Glutamatergic neuron (in vitro differentiated cells): ENCODE data around the gene SSB. TPM values are rescaled to one million over a fixed set of nuclear protein-coding genes. Genes with fewer than 3 reads are reported as not detected.
"Not testable (repeated sequence)": the region's sequence is repeated elsewhere in the genome, so short reads cannot be mapped to it uniquely, and the experiment has no call there.

Experiments used
- DNase-seq: peaks from one replicate; pipeline ENCODE4 v3.0.0; 2022
- H3K27ac Mint-ChIP-seq: one replicate; pipeline ENCODE4 v1.8.0; 2020; ENCODE audit warnings: mild to moderate bottlenecking, mixed read lengths, inconsistent platforms; ENCODE audit not compliant: unreplicated experiment
- H3K27me3 Mint-ChIP-seq: one replicate; pipeline ENCODE4 v1.8.0; 2020; ENCODE audit warnings: mild to moderate bottlenecking, moderate library complexity, mixed read lengths, inconsistent platforms; ENCODE audit not compliant: unreplicated experiment
- H3K36me3 Mint-ChIP-seq: one replicate; pipeline ENCODE4 v1.8.0; 2020; ENCODE audit warnings: mild to moderate bottlenecking, mixed read lengths, inconsistent platforms; ENCODE audit not compliant: unreplicated experiment
- H3K4me1 Mint-ChIP-seq: one replicate; pipeline ENCODE4 v1.8.0; 2020; ENCODE audit warnings: mild to moderate bottlenecking, low read depth, mixed read lengths, inconsistent platforms; ENCODE audit not compliant: unreplicated experiment
- H3K4me3 Mint-ChIP-seq: one replicate; pipeline ENCODE4 v1.8.0; 2020; ENCODE audit warnings: mild to moderate bottlenecking, mixed read lengths, inconsistent platforms; ENCODE audit not compliant: unreplicated experiment
- H3K9me3 Mint-ChIP-seq: one replicate; pipeline ENCODE4 v1.8.0; 2020; ENCODE audit warnings: mild to moderate bottlenecking, moderate library complexity, mixed read lengths, inconsistent platforms; ENCODE audit not compliant: unreplicated experiment
- total RNA-seq: library from RNA; stranded (reverse); fragmentation: NEBNext Ultra II Directional; extraction: Animal tissue kit (Norgen Biotek cat#: 25700); gene quantifications from one replicate; pipeline ENCODE4 v1.2.1, GENCODE V29; 2021; ENCODE audit not compliant: unreplicated experiment
- TF ChIP-seq, protein P1 (sequence below): fragments of 200-600 bp; sonication (generic); IDR thresholded peaks from one replicate; pipeline ENCODE4 v1.5.0; 2021; ENCODE audit not compliant: partially characterized antibody, unreplicated experiment

SSB gene
- total RNA-seq, 1 donor from 2014 or later = 79.0 TPM

DNA sequence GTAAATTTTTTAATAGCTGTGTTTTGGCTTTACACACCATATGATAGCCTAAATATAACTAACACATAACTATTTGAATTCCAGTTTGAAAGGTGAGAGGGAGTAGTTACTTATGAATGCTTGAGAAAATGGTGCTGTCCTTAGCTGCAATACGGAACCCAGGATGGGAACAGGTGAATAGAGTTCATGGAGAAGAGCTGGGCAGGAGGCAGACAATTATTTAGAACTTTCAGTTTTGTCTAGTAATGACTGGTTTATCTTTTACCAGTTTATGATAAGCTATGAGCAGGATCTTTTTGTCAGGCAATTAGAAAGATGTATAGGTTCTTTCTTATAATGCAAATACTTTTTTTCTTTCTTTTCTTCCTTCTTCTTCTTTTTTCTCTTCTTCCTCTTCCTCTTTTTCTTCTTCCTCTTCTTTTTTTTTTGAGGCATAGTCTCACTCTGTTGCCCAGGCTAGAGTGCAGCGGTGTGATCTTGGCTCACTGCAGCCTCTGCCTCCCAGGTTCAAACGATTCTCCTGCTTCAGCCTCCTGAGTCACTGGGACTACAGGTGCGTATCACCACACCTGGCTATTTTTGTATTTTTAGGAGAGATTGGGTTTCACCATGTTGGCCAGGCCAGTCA lies 54.5 kb downstream of the SSB start:
- TF ChIP-seq, protein P1, sequence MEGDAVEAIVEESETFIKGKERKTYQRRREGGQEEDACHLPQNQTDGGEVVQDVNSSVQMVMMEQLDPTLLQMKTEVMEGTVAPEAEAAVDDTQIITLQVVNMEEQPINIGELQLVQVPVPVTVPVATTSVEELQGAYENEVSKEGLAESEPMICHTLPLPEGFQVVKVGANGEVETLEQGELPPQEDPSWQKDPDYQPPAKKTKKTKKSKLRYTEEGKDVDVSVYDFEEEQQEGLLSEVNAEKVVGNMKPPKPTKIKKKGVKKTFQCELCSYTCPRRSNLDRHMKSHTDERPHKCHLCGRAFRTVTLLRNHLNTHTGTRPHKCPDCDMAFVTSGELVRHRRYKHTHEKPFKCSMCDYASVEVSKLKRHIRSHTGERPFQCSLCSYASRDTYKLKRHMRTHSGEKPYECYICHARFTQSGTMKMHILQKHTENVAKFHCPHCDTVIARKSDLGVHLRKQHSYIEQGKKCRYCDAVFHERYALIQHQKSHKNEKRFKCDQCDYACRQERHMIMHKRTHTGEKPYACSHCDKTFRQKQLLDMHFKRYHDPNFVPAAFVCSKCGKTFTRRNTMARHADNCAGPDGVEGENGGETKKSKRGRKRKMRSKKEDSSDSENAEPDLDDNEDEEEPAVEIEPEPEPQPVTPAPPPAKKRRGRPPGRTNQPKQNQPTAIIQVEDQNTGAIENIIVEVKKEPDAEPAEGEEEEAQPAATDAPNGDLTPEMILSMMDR = no peak
- peak overlapping the region; percentile 84 for H3K27ac Mint-ChIP-seq
- no peak overlapping the region for H3K4me3 Mint-ChIP-seq
- H3K27me3 Mint-ChIP-seq = peaks cover 2% of the 10 kb centered on the region
- H3K4me1 Mint-ChIP-seq = peaks cover 8% of the 10 kb centered on the region
- no peak for DNase-seq
- peaks cover 6% of the 10 kb centered on the region for H3K36me3 Mint-ChIP-seq
- H3K9me3 Mint-ChIP-seq = peaks cover 3% of the 10 kb centered on the region

DNA sequence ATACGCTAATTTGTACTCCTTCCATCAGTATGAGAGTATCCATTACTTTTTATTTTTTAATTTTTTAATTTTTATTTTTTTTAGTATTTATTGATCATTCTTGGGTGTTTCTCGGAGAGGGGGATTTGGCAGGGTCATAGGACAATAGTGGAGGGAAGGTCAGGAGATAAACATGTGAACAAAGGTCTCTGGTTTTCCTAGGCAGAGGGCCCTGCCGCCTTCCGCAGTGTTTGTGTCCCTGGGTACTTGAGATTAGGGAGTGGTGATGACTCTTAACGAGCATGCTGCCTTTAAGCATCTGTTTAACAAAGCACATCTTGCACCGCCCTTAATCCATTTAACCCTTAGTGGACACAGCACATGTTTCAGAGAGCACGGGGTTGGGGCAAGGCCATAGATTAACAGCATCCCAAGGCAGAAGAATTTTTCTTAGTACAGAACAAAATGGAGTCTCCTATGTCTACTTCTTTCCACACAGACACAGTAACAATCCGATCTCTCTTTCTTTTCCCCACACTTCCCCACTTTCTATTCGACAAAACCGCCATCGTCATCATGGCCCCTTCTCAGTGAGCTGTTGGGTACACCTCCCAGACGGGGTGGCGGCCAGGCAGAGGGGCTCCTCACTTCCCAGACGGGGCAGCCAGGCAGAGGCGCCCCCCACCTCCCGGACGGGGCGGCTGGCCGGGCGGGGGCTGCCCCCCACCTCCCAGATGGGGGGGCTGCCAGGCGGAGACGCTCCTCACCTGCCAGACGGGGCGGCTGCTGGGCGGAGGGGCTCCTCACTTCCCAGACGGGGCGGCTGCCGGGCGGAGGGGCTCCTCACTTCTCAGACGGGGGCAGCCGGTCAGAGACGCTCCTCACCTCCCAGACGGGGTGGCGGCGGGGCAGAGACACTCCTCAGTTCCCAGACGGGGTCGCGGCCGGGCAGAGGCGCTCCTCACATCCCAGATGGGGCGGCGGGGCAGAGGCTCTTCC lies 56.9 kb downstream of the SSB start:
- H3K4me1 Mint-ChIP-seq, H3K27me3 Mint-ChIP-seq, DNase-seq, H3K4me3 Mint-ChIP-seq, H3K36me3 Mint-ChIP-seq, H3K9me3 Mint-ChIP-seq: not testable (repeated sequence)
- H3K27ac Mint-ChIP-seq = peak overlapping the region; percentile 96

DNA sequence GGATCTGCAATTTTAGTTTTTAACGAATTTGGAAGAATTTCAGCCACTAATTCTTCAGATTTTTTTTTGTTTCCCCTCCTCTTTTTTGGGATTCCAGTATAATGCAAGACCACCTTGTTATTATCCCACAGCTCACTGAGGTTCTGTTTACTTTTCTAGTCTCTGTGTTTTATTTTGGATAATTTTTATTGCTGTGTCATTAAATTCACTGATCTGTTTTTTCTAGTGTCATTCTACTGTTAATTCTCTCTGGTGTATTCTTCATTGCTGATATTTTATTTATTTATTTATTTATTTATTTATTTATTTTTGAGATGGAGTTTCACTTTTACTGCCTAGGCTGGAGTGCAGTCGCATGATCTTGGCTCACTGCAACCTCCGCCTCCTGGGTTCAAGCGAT lies 60.8 kb downstream of the SSB start:
- TF ChIP-seq, protein P1 = no peak
- Mint-ChIP-seq H3K27me3 (no peaks in the 10 kb centered on the region), H3K27ac (no peak overlapping the region)

DNA sequence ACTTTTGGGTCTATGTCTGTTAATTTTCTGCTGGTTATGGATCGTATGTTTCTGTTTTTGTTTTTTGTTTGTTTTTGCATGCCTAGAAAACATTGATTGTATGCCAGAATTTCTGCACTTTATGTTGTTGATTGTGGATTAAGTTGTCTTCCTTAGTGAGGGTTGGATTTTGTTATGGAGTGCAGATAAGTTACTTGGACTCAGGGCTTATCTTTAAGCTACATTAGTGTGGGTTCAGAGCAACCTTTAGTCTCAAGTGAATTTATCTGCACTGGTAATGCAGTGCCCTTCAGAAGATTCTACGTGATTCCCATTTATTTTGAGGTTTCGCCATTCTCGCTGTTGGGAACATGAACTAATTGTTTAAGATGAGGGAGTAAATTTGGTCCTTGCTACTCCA lies 61.5 kb downstream of the SSB start:
- no peak overlapping the region for H3K4me3 Mint-ChIP-seq

More for the DNA sequence above, 60.8 kb downstream of the SSB start:
- Mint-ChIP-seq H3K4me1 (no peaks in the 10 kb centered on the region), H3K4me3 (no peak overlapping the region), H3K9me3 (peaks cover 1% of the 10 kb centered on the region), H3K36me3 (no peaks in the 10 kb centered on the region)
- no peak for DNase-seq

More for the DNA sequence above, 61.5 kb downstream of the SSB start:
- no peaks in the 10 kb centered on the region for H3K4me1 Mint-ChIP-seq
- no peaks in the 10 kb centered on the region for H3K36me3 Mint-ChIP-seq
- H3K27ac Mint-ChIP-seq = no peak overlapping the region
- TF ChIP-seq, protein P1 = no peak
- no peaks in the 10 kb centered on the region for H3K27me3 Mint-ChIP-seq
- no peak for DNase-seq
- H3K9me3 Mint-ChIP-seq = peaks cover 1% of the 10 kb centered on the region

Other genes with a start within 250 kb of the SSB start
- gene FASTKD1, start 225.0 kb upstream of the SSB start, total RNA-seq = 38.1 TPM
- 33.7 TPM for gene PPIG, start 214.5 kb upstream of the SSB start, total RNA-seq
- gene CFAP210, start 104.5 kb upstream of the SSB start, total RNA-seq = 0.32 TPM
- gene PHOSPHO2, start 104.4 kb upstream of the SSB start, total RNA-seq = 9.6 TPM
- gene KLHL23, start 65.0 kb upstream of the SSB start, total RNA-seq = 76.0 TPM
- 34.0 TPM for gene METTL5, start 26.0 kb downstream of the SSB start, total RNA-seq
- 59.8 TPM for gene UBR3, start 28.6 kb downstream of the SSB start, total RNA-seq